ENCODE data around the gene C2orf68. TPM values are rescaled to one million over a fixed set of nuclear protein-coding genes. Genes with fewer than 3 reads are reported as not detected.

C2orf68 gene
- total and polyA plus RNA-seq, 9 of the 15 experiments (the other 6 are each of a cell fraction or from before 2014, with no cell fraction given): 22.1 to 50.0 (median 31.8) TPM

DNA sequence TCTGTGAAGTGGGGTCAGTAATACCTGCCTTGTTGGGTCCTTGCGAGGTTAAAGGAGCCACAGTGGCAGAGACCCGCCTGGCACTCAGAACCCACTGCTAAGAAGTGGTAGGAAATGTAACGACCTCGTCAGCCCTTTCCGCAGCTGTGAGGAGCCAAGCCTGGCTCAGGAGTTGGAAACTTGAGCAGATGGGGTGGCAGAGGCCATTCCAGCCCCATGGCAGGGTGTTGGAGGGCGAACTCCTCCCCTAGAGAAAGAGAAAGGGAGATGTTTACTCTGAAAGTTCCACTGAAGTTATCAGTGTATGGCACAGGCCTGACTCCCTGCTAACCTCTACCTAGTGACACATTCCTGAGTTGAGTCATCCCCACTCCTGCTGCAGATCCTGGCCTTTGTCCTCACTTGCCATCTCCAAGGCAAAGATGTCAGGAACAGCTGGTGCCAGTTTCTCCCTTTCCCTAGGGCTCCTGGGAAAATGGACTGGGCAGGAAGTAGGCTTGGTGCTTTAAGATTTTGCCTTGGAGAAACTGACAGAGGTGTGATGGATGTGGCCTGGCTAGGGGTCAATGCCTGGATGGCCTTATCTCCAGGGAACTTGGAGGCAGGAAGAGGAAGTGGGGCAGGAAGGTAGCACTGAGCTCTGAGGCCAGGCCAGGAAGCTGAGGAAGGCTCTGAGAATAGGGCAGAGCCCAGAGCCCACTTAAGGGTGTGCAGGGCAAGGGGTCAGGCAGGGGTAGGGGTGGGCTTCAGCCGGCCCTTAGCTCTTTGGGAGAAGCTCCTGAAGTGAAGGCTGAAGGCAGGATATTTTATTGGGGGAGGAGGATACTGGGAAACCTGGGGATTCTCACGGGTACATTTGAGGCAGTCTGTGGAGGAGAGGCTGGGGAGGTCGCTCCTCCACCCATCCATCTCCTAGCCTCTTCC, 26.7 kb downstream of the C2orf68 start (continued):
- TF ChIP-seq ZNF318 (IDR thresholded peaks at IDR 0.05; ENCODE audit: borderline replicate concordance in 1 of 2, low read depth in 1 of 2) (peak in 1 of 2 experiments; percentile 71; a peak in 2 of 4 replicates), MAZ (CRISPR knock-in tag; conservative IDR thresholded peaks at IDR 0.05 in 1 of 2, IDR thresholded peaks at IDR 0.05 in 1 of 2) (0 out of 4 replicates have a peak, but pooled peaks of 1 of the 2 experiments have one; percentile 20), EP400 (IDR thresholded peaks at IDR 0.05) (peak; percentile 46; the same call in 1 of the 2 replicates), FOS (IDR thresholded peaks at IDR 0.05; ENCODE audit: extremely low read depth, insufficient read length) (peak; percentile 39), NR2C1 (IDR thresholded peaks at IDR 0.05) (peak; percentile 76), NR2C1 (tag; IDR thresholded peaks at IDR 0.05) (peak; percentile 88), EP300 (IDR thresholded peaks at IDR 0.05; ENCODE audit: low read length) (peak; percentile 73), ZBTB17 (CRISPR knock-in tag; IDR thresholded peaks at IDR 0.05) (peak; percentile 47; the same call in 1 of the 2 replicates), ELF4 (CRISPR knock-in tag; IDR thresholded peaks at IDR 0.05) (peak; percentile 67; the same call in 1 of the 2 replicates), RNF2 (IDR thresholded peaks at IDR 0.05) (0 out of 2 replicates have a peak, but pooled peaks have one; percentile 66), KAT7 (CRISPR knock-in tag; IDR thresholded peaks at IDR 0.05; ENCODE audit: borderline replicate concordance) (no peak), NR4A1 (CRISPR knock-in tag; IDR thresholded peaks at IDR 0.05) (no peak), NR4A1 (tag; IDR thresholded peaks at IDR 0.05) (peak; percentile 43; the same call in 1 of the 2 replicates), POLR2A (conservative IDR thresholded peaks at IDR 0.05) (0 out of 2 replicates have a peak, but pooled peaks have one; percentile 37), HMBOX1 (IDR thresholded peaks at IDR 0.05) (peak; percentile 80), GATA2 (CRISPR knock-in tag; IDR thresholded peaks at IDR 0.05) (peak; percentile 82)
- TF ChIP-seq, protein P1, sequence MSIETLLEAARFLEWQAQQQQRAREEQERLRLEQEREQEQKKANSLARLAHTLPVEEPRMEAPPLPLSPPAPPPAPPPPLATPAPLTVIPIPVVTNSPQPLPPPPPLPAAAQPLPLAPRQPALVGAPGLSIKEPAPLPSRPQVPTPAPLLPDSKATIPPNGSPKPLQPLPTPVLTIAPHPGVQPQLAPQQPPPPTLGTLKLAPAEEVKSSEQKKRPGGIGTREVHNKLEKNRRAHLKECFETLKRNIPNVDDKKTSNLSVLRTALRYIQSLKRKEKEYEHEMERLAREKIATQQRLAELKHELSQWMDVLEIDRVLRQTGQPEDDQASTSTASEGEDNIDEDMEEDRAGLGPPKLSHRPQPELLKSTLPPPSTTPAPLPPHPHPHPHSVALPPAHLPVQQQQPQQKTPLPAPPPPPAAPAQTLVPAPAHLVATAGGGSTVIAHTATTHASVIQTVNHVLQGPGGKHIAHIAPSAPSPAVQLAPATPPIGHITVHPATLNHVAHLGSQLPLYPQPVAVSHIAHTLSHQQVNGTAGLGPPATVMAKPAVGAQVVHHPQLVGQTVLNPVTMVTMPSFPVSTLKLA (conservative IDR thresholded peaks at IDR 0.05): peak in 1 of 2 experiments; percentile 39; a peak in 1 of 4 replicates
